Left lobe of liver (tissue), 2 donors: ENCODE data around the gene SPP1. TPM values are rescaled to one million over a fixed set of nuclear protein-coding genes. Genes with fewer than 3 reads are reported as not detected.
A peak's percentile ranks its signal among the peaks of the same experiment; 100 is the strongest.

Experiments used
- ATAC-seq: fragments of 200-7000 bp; cut with Tn5 transposase; one replicate; pipeline ENCODE4 v1.9.1; 2020; ENCODE audit warnings: mild to moderate bottlenecking, moderate library complexity
- DNase-seq: peaks from one replicate; pipeline ENCODE4 v3.0.0-alpha.2; 2020; ENCODE audit warnings: low spot score
- total RNA-seq: library from RNA; stranded (reverse); gene quantifications from one replicate; pipeline ENCODE4 v1.2.1, GENCODE V29; 2021
- donor health status: DM: no; HTN: no; CAD: no; lungs with moderate emphysema.
- donor health status: DM: no; HTN: yes; CAD: no.

SPP1 gene
- total RNA-seq, 1 donor from 2014 or later = 10.5 TPM

GRCh38 chr4:87950936-87951511, 24.5 kb upstream of the SPP1 start:
- DNase-seq = no peak
- ATAC-seq = no peak

DNA sequence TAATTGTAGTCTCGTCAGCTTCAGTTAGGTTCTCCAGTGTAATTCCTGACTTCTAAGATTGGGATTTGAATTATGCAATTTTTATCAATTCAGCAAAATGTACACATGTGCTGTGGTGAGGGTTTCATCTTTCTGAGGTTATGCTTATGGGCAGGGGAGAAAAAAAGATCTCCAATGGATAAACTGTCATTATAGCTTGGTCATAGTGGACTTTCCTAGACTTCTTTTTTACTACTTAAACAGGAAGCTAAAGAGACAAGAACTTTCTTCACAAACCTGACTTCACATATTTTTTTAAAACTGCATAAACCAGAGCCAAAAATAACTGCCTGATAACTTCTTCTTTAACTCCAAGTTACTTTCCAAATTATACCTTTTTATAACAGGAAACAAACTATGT, 21.7 kb upstream of the SPP1 start:
- DNase-seq (no peak), ATAC-seq (no peak)

GRCh38 chr4:87956501-87956900, 19.0 kb upstream of the SPP1 start:
- DNase-seq (no peak), ATAC-seq (no peak)

DNA sequence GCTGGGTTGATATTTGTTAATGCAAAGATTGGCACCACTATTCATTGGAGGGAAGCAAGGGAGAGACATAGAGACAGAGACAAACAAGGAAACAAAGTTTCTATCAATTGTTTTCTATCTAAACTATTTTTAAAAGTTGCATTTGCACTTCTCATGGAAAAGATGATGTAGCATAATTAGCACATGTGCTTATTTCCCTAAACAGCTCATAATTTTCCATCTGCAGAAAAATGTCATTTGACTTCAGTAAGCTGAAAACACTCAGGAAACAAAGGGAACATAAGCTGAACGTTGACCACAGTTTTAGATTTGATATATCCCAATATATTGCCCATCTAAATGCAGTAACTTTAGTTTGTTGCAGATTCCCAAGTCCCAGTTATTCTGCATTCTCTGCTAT, 18.5 kb upstream of the SPP1 start:
- no peak for DNase-seq
- ATAC-seq = no peak

DNA sequence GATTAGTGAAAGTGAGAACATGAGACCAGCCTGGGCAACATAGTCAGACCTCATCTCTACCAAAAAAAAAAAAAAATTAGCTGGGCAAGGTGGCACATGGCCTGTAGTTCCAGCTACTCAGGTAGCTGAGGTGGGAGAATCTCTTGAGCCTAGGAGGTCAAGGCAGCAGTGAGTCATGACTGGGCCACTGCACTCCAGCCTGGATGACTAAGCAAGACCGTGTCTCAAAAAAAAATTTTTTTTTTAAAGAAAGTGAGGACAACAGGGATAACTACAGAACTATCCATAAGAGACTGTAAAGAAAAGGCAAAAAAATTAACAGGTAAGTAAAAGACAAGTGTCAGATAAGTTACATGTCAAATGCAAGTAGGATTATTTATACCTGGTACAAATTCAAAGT, 13.5 kb upstream of the SPP1 start:
- ATAC-seq = no peak
- no peak for DNase-seq

DNA sequence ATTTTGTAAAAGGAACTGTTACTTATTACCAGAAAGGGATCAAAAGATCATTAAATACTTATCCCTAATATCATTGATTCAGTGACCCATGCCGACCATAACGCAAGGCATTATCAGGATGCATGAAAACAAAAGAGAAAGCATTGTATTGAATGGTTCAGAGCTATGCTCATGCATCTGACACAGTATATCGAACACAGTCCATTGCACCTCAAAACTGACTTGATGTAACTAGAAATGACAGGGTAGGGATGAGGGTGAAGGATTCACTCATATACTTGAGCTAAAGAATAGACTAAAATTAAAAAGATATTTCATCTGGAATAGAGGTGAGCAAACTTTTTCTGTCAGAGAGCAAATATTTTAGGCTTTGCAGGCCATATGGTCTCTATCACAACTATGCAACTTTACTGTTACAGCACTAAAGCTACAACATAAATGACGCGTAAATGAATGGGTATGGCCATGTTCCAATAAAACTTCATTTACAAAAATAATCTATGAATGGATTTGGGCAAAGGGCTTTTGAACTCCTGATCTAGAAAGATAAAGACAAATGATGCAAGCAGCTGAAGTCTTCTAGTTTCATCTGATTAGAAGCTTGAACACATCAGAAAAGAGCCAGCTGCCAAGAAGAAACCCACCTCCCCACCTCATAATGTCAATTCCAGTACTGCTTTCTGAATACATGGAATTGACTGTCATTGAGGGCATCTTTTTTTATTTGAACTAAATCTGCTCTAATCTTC, 12.9 kb upstream of the SPP1 start:
- DNase-seq (no peak), ATAC-seq (no peak)

DNA sequence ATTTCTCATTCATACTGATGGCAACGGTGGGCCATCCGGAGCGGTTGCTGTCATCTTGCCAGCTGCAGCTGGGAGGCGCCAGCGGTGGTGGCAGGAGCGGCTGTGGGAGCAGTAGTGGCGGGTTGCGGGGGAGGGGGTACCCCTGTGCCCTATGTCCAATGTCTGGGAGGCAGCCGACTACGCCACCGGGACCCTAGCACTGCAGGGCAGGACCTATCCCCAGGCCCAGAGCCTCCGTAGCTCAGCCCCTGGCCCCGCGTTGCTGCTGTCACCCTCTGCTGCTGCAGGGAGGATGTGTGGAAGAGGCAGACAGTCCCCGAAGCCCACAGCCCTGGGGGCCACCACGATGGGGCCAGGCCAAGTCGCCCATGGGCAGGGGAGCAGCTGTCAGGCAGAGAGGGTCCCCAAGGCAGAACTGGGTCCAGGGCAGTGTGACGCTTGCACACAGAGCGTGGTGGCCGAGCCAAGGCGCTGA, 10.0 kb upstream of the SPP1 start:
- DNase-seq (no peak), ATAC-seq (no peak)

GRCh38 chr4:87966095-87966496, 9.4 kb upstream of the SPP1 start:
- DNase-seq (no peak), ATAC-seq (no peak)

DNA sequence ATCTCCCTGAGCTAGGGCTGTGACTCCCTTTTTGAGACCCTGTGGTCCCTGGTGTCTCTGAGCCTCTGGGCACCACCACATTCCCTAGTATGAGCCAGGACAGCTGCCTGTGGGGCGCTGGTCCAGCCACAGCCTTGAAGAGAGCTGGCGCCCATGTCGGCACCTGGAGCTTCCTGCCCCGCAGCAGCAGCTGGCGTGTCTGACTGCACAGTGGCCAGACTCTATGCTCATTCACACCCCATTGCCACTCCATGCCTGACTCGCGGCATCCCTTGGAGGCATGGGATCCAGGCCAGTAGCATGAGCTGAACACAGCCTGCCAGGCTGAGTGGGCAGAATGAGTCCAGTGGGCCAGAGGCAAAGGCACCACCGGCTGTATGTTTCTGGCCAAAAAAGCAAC, 8.3 kb upstream of the SPP1 start:
- DNase-seq (no peak), ATAC-seq (no peak)

DNA sequence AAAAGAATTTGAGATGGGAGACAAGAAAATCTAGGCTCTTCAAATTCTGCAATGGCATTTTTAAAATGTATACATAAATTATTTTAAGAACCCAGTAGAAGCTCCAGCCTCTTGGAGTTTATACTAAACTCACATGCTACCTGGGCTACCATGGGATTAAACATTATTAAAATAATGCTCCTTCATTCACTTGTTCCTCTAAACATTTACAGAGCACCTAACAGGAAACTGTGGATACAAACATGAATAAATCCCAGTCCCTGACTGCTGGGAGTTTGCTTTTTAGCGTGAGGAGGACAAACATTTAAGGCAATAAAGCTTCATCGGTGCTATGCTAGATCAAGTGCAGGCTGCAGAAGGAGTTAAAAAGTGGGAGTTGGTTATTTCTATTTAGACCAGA, 5.4 kb upstream of the SPP1 start:
- ATAC-seq (no peak), DNase-seq (no peak)

DNA sequence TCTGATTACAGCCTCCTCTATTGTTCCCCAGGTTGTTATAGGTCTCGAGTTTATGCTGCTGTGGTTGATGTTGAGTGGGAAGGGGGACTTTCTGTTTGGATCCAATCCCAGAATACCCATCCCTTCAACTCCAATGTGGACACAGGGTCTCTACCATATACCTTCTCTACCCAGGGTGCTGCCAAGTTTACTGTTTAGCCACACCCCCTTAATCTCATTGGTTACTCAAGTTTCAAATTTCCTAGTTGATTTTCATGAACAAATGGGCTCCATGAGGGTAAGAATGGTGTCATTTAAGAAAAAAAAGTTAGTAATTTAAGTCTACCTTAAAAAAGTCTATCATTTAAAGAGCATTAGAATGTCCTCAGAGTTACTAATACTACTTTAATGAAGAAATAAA, 3.6 kb upstream of the SPP1 start:
- DNase-seq = no peak
- no peak for ATAC-seq

DNA sequence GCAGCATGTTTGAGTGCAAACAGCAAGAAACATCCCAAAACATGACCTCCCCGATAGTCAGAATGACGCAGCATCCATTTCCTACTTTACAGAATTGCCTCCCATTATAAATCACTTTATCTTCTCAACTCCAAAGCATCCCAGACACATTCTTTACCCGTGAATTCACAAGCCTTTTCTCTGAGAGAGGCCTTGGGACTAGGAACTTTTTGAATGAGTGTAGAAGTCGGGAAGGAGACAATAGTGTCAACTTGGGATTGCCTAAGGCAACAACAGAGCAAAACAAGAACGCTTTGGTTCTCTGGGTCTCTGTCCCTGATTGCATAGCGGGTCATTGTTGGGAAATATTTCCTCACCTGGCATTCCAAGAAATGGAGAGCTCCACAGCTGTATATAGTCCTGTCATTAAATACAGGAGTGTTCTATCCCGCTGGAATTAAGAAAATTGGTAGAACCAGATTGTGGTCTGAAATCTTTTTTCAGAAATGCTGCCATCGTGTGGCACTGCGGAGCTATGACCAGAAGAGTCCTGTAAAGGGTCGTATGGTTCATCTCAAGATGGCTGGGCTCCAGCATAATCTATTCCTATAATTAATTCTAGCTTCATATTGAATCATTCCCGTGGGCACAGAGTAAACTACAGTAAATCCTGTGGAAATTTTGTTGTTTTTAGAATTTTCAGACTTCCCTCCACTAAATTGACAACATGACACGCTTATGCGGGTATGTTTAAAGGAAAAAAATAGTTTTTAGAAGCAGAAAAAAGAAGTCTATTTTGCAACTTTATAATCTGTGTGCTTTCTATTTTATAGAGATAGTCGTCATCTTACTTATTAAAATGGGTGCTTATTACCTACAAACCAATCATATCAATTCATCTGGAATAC, 2.0 kb upstream of the SPP1 start:
- DNase-seq = peak; percentile 64
- ATAC-seq = peak; percentile 89

DNA sequence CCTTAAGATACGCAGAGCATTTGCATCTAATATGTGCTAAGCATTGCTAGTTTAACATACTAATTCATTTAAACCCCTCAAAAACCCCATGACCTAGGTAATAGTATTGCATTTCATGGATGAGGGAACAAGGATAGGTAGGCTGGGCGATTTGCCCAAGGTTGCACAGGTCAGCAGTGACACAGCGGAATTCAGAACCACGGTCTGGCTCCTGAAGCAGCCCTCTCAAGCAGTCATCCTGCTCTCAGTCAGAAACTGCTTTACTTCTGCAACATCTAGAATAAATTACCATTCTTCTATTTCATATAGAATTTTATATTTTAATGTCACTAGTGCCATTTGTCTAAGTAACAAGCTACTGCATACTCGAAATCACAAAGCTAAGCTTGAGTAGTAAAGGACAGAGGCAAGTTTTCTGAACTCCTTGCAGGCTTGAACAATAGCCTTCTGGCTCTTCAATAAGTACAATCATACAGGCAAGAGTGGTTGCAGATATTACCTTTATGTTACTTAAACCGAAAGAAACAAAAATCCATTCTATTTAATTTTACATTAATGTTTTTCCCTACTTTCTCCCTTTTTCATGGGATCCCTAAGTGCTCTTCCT, 555 bp upstream of the SPP1 start:
- ATAC-seq = peak; percentile 93
- DNase-seq = peak; percentile 82

GRCh38 chr4:87977521-87978278, 2.2 kb downstream of the SPP1 start:
- ATAC-seq = peak; percentile 28
- DNase-seq = no peak

DNA sequence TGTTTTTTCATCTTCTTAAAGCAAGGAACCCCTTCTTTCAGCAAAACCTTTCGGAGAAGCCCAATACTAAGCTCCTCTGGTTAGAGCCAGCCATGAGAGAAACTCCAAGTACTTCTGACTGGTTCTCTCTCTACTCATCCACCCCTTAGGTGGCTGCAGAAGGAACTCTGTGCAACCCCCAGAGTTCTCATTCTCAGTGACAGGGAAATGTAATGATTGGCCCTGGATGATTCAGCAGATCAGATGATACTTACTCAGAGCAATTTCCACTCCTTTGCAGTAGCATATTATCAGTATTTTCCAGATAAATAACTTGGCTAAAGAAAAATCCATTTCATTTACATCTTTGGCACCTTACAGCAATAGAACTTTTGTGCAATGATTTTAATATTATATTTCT, 3.2 kb downstream of the SPP1 start:
- DNase-seq (no peak), ATAC-seq (no peak)

GRCh38 chr4:87979810-87980209, 4.3 kb downstream of the SPP1 start:
- ATAC-seq (no peak), DNase-seq (no peak)

DNA sequence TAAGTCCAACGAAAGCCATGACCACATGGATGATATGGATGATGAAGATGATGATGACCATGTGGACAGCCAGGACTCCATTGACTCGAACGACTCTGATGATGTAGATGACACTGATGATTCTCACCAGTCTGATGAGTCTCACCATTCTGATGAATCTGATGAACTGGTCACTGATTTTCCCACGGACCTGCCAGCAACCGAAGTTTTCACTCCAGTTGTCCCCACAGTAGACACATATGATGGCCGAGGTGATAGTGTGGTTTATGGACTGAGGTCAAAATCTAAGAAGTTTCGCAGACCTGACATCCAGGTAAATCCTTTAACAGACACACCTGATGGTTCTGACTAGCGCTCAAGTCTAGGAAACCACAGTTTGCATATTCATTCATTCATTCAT, 6.0 kb downstream of the SPP1 start:
- ATAC-seq = no peak
- no peak for DNase-seq

GRCh38 chr4:87982036-87982435, 6.5 kb downstream of the SPP1 start:
- ATAC-seq = no peak
- DNase-seq = no peak

DNA sequence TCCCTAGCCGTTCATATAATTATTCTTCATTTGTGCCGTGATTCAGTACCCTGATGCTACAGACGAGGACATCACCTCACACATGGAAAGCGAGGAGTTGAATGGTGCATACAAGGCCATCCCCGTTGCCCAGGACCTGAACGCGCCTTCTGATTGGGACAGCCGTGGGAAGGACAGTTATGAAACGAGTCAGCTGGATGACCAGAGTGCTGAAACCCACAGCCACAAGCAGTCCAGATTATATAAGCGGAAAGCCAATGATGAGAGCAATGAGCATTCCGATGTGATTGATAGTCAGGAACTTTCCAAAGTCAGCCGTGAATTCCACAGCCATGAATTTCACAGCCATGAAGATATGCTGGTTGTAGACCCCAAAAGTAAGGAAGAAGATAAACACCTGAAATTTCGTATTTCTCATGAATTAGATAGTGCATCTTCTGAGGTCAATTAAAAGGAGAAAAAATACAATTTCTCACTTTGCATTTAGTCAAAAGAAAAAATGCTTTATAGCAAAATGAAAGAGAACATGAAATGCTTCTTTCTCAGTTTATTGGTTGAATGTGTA, 7.0 kb downstream of the SPP1 start:
- ATAC-seq (no peak), DNase-seq (no peak)

DNA sequence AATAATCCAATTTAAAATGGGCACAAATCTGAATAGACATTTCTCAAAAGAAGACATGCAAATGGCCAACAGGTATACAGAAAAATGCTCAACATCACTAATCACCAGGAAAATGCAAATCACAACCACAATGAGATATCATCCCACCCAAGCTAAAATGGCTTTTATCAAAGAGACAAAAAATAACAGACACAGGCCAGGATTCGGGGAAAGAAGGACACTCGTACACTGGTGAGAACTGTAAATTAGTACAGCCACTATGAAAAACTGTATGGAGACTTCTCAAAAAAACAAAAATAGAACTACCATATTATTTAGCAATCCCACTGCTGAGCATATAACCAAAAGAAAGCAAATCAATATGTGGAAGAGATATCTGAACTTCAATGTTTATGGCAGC, 8.5 kb downstream of the SPP1 start:
- DNase-seq (no peak), ATAC-seq (no peak)
